K562 (cell line): ENCODE results near the gene PLXDC1. TPM values are rescaled to one million over a fixed set of nuclear protein-coding genes. Genes with fewer than 3 reads are reported as not detected.

Source experiments
- ATAC-seq: fragments of 200-7000 bp; cut with Tn5 transposase; 3 replicates; pipeline ENCODE4 v1.9.1; 2020; ENCODE audit warnings: moderate library complexity
- BruUV-seq: library from RNA; stranded (reverse); fragments of 400-500 nt; replicated peaks from 2 replicates; lab custom pipeline; 2021; lab: Mats Ljungman, UMichigan
- CTCF ChIA-PET: fragments of 300-600 bp; formaldehyde crosslinking; extraction: SDS; loops from one replicate; lab custom pipeline; 2021; ENCODE audit warnings: low intra/inter-chr PET ratio; lab: Yijun Ruan, JAX
- POLR2A ChIA-PET: fragments of 300-600, 350-650 bp; sonication (Branson Sonifier 250); formaldehyde crosslinking; extraction: SDS; loops from one replicate; lab custom pipeline; 2021; ENCODE audit warnings: antibody characterized with exemption, inconsistent platforms; lab: Yijun Ruan, JAX
- DNase-seq, 4 experiments: peaks; one replicate each; pipeline versions ENCODE4 v3.0.0 to v3.0.0-alpha.2; 2011 to 2018; ENCODE audit warnings: low spot score in 3 of 4, mixed read lengths in 3 of 4; ENCODE audit errors: extremely low read depth in 1 of 4
- FAIRE-seq: peaks from 2 replicates; lab custom pipeline; 2011; peaks lifted over from hg19 to GRCh38; lab: Jason Lieb, UNC
- H2AFZ ChIP-seq: 2 replicates; pipeline ENCODE4 v1.6.0; 2011; ENCODE audit warnings: low read depth, low read length, control low read depth, inconsistent platforms
- H3K27ac ChIP-seq: fragments of 200-600 bp; 3 replicates; pipeline ENCODE4 v1.8.0; 2011; ENCODE audit warnings: low read depth, mild to moderate bottlenecking, control low read depth, inconsistent platforms, low read length, moderate library complexity, mixed read lengths; ENCODE audit errors: extremely low read depth
- H3K27me3 ChIP-seq, 2 experiments: fragments of 300-600 bp in 1 of 2; 2 replicates in 1 of 2; 3 replicates in 1 of 2; pipeline versions ENCODE4 v1.6.0 to v1.8.0; 2011; ENCODE audit warnings: inconsistent platforms in 2 of 2, low read length in 2 of 2, mild to moderate bottlenecking in 1 of 2, mixed read lengths in 1 of 2, moderate library complexity in 1 of 2; ENCODE audit not compliant: control insufficient read depth in 2 of 2, insufficient read depth in 2 of 2
- H3K36me3 ChIP-seq: fragments of 300-600 bp; 3 replicates; pipeline ENCODE4 v1.8.0; 2011; ENCODE audit warnings: mild to moderate bottlenecking, low read length, inconsistent platforms; ENCODE audit not compliant: control insufficient read depth, insufficient read depth
- H3K4me1 ChIP-seq, 2 experiments: fragments of 200-600 bp in 1 of 2; replicated peaks in 1 of 2; 2 replicates in 1 of 2; 3 replicates in 1 of 2; pipeline versions ENCODE4 v1.5.1 to v1.8.0; 2011; ENCODE audit warnings: inconsistent platforms in 2 of 2, low read length in 2 of 2, mild to moderate bottlenecking in 1 of 2, mixed read lengths in 1 of 2, moderate library complexity in 1 of 2; ENCODE audit not compliant: control insufficient read depth in 2 of 2, insufficient read depth in 2 of 2
- H3K4me2 ChIP-seq: 2 replicates; pipeline ENCODE4 v1.6.1; 2011; ENCODE audit warnings: low read length, control low read depth, inconsistent platforms, mixed read lengths; ENCODE audit not compliant: insufficient read depth
- H3K4me3 ChIP-seq: fragments of 200-600 bp; sonication (generic), shearing (Covaris generic); 2 replicates; pipeline ENCODE4 v1.5.1; 2016; ENCODE audit warnings: control low read depth, inconsistent platforms
- H3K79me2 ChIP-seq: fragments of 200-600 bp; 3 replicates; pipeline ENCODE4 v1.8.0; 2011; ENCODE audit warnings: low read length, inconsistent platforms; ENCODE audit not compliant: control insufficient read depth, insufficient read depth
- H3K9ac ChIP-seq, 2 experiments: 2 replicates each; pipeline versions ENCODE4 v1.6.0 to v1.6.1; 2011; ENCODE audit warnings: low read depth in 2 of 2, low read length in 2 of 2, control low read depth in 1 of 2, inconsistent platforms in 1 of 2, mild to moderate bottlenecking in 1 of 2, mixed read lengths in 1 of 2; ENCODE audit not compliant: insufficient read depth in 1 of 2
- H3K9me1 ChIP-seq: one replicate; pipeline ENCODE4 v1.6.0; 2011; ENCODE audit warnings: inconsistent platforms, mild to moderate bottlenecking, low read length, moderate library complexity; ENCODE audit not compliant: control insufficient read depth, insufficient read depth
- H3K9me3 ChIP-seq: replicated peaks from 2 replicates; pipeline ENCODE4 v1.5.1; 2011; ENCODE audit warnings: low read depth, low read length, inconsistent platforms; ENCODE audit not compliant: control insufficient read depth, insufficient read depth
- H4K20me1 ChIP-seq: replicated peaks from 2 replicates; pipeline ENCODE4 v1.6.1; 2011; ENCODE audit warnings: low read length, inconsistent platforms, mixed read lengths; ENCODE audit not compliant: control insufficient read depth, insufficient read depth
- ELF1 ChIP-seq: fragments of 200-800 bp; sonication (Bioruptor generic); IDR thresholded peaks from 2 replicates; pipeline ENCODE4 v1.6.1; 2016; ENCODE audit warnings: missing genetic modification characterization, missing compliant biosample characterization
- L3MBTL2 ChIP-seq: fragments of 450-650 bp; IDR thresholded peaks from 2 replicates; pipeline ENCODE4 v1.6.1; 2016; ENCODE audit warnings: mild to moderate bottlenecking, moderate library complexity
- NFIX ChIP-seq: fragments of 250-450 bp; sonication (Bioruptor Pico); IDR thresholded peaks from 2 replicates; pipeline ENCODE4 v1.4.0; 2020; ENCODE audit warnings: low read depth, mild to moderate bottlenecking, moderate library complexity
- SRF ChIP-seq, 2 experiments: fragments of 250-450, 450-650 bp in 1 of 2; sonication (Bioruptor Pico) in 1 of 2; sonication (generic) in 1 of 2; formaldehyde crosslinking; IDR thresholded peaks; 2 replicates each; pipeline versions ENCODE4 v1.5.0 to v1.5.1; 2020 to 2022; ENCODE audit warnings: mild to moderate bottlenecking in 1 of 2, missing genetic modification reagents in 1 of 2
- ZNF174 ChIP-seq: fragments of 250-450 bp; sonication (Bioruptor Pico); IDR thresholded peaks from 2 replicates; pipeline ENCODE4 v1.4.0; 2020; ENCODE audit warnings: mild to moderate bottlenecking
- ZNF316 ChIP-seq: fragments of 450-650 bp; IDR thresholded peaks from 2 replicates; pipeline ENCODE4 v1.6.1; 2016
- WGBS: fragments of 100-300 bp; shearing (Covaris generic); methylation state at CpG from one replicate; pipeline ENCODE4 v1.1.6; 2016; ENCODE audit warnings: low coverage, mixed read lengths; ENCODE audit not compliant: insufficient coverage; ENCODE audit errors: missing lambda C conversion rate; 5-methylcytosine and 5-hydroxymethylcytosine counted together
- in situ Hi-C: fragments of 300-500 bp; cut with MboI; formaldehyde crosslinking; loops from 4 replicates; pipeline ENCODE4 v1.15.0; 2018; ENCODE audit warnings: inconsistent platforms, mixed read lengths
- intact Hi-C: fragments of 100-400 bp; cut with micrococcal nuclease; formaldehyde crosslinking; loops from 2 replicates; pipeline ENCODE4 v1.14.2; 2022
- polyA plus RNA-seq, 8 experiments: library from polyadenylated mRNA; depleted of rRNA in 4 of 8; stranded (reverse) in 5 of 8; unstranded in 3 of 8; fragments of >200 nt; fragmentation: Nextera tagmentation in 2 of 8; fragmentation: Illumina TruSeq in 1 of 8; extraction: Ambion mirVana in 2 of 8; extraction: Trizol in 1 of 8; gene quantifications; 2 replicates each; pipeline versions ENCODE4 v1.2.1 to v1.2.3, GENCODE V29; 2011 to 2014; ENCODE audit warnings: inconsistent platforms in 1 of 8, missing spikeins in 1 of 8
- total RNA-seq, 7 experiments: library from RNA; depleted of rRNA in 6 of 7; stranded (reverse); fragments of >200 nt in 6 of 7; fragmentation: Illumina TruSeq in 2 of 7; extraction: Trizol in 2 of 7; gene quantifications; 2 replicates each; pipeline versions ENCODE4 v1.2.1 to v1.2.3, GENCODE V29; 2011 to 2021; ENCODE audit warnings: low replicate concordance in 1 of 7
- TF ChIP-seq, protein P1 (sequence below): sonication (generic); formaldehyde crosslinking; IDR thresholded peaks from 2 replicates; pipeline ENCODE4 v1.8.1; 2023; ENCODE audit warnings: mild to moderate bottlenecking, missing genetic modification reagents
- TF ChIP-seq, protein P2 (sequence below): fragments of 250-450 bp; sonication (Bioruptor Pico); IDR thresholded peaks from 2 replicates; pipeline ENCODE4 v1.5.0; 2020; ENCODE audit warnings: mild to moderate bottlenecking, borderline replicate concordance
- TF ChIP-seq, protein P3 (sequence below): fragments of 250-450 bp; sonication (Bioruptor Pico); IDR thresholded peaks from 2 replicates; pipeline ENCODE4 v1.5.0; 2021; ENCODE audit warnings: mild to moderate bottlenecking, moderate library complexity
- TF ChIP-seq, protein P4 (sequence below): IDR thresholded peaks from 3 replicates; pipeline ENCODE4 v1.6.1; 2011; ENCODE audit warnings: borderline replicate concordance, mild to moderate bottlenecking, moderate library complexity; ENCODE audit not compliant: insufficient read length; ENCODE audit errors: extremely low read depth

PLXDC1 gene
- total and polyA plus RNA-seq, 9 of the 15 experiments (the other 6 are each of a cell fraction or from before 2014, with no cell fraction given) = not detected

DNA sequence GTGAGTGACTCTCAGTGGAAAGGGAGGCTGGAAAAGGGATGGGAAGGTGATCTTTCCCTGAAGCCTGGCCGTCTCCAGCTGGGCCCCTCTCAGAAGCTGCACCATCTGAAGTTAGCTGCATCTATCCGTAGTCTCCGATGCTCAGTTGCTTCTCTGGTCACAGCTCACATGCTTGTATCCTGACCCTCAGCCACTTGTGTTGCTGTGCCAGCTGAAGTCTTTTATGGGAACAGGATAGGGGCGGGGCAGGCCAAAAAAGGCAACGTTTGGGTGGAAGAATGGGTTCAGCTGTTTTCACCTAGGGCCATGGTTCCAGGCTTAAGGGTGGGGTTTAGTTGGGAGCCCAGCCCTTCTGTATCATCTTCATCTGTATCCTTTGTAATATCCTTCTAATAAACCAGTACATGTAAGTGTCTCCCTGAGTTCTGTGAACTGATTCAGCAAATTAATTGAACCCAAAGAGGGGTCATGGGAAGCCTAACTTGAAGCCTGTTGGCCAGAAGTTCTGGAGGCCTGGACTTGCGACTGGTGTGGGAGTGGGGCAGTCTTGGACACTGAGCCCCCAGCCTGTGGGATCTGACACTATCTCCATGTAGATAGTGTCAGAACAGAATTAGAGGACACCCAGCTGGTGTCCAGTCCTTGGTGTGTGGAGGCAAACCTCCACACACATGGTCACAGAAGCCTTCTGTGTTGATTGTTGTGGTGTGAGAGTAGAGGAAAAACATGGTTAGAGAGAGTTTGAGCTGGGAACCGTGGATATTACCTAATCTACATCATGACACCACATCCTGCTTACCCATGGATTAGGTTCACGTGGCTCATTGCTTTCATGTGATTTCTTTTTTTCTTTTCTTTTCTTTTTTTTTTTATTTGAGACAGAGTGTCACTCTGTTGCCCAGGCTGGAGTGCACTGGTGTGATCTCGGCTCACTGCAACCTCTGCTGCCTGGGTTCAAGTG is 135.0 kb downstream of the PLXDC1 start:
- FAIRE-seq (no peak), ATAC-seq (no peak), DNase-seq (no peak)
- Histone ChIP-seq H3K4me2 (no peak overlapping the region), H3K9me1 (peaks cover 2% of the 10 kb centered on the region), H4K20me1 (no peaks in the 10 kb centered on the region), H3K4me1 (peaks cover 23 to 50% of the 10 kb centered on the region in 2 experiments), H3K27ac (no peak overlapping the region), H3K79me2 (no peaks in the 10 kb centered on the region), H3K36me3 (no peaks in the 10 kb centered on the region), H2AFZ (peak overlapping the region; percentile 43; the same call in 1 of the 2 replicates), H3K9ac (no peak overlapping the region; a peak in 1 of 4 replicates), H3K9me3 (no peaks in the 10 kb centered on the region), H3K27me3 (no peaks in the 10 kb centered on the region), H3K4me3 (no peak overlapping the region)
- 51% methylated on average over 7 of the region's 9 CpGs for WGBS
- ChIA-PET POLR2A (interaction anchor here (0.5 to 1.1 kb wide), 3 partner anchors 12 to 334 kb away, joined by 3 to 4 read pairs (median 4); no protein-coding TSS in a partner anchor), CTCF (no interaction called here)
- no TSS peak for BruUV-seq
- intact Hi-C loops = no loop called here
- in situ Hi-C loops = no loop called here
- TF ChIP-seq, protein P1, sequence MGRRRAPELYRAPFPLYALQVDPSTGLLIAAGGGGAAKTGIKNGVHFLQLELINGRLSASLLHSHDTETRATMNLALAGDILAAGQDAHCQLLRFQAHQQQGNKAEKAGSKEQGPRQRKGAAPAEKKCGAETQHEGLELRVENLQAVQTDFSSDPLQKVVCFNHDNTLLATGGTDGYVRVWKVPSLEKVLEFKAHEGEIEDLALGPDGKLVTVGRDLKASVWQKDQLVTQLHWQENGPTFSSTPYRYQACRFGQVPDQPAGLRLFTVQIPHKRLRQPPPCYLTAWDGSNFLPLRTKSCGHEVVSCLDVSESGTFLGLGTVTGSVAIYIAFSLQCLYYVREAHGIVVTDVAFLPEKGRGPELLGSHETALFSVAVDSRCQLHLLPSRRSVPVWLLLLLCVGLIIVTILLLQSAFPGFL (CRISPR knock-in tag) = no peak
- no peak for TF ChIP-seq NFIX (CRISPR knock-in tag)
- TF ChIP-seq, protein P2, sequence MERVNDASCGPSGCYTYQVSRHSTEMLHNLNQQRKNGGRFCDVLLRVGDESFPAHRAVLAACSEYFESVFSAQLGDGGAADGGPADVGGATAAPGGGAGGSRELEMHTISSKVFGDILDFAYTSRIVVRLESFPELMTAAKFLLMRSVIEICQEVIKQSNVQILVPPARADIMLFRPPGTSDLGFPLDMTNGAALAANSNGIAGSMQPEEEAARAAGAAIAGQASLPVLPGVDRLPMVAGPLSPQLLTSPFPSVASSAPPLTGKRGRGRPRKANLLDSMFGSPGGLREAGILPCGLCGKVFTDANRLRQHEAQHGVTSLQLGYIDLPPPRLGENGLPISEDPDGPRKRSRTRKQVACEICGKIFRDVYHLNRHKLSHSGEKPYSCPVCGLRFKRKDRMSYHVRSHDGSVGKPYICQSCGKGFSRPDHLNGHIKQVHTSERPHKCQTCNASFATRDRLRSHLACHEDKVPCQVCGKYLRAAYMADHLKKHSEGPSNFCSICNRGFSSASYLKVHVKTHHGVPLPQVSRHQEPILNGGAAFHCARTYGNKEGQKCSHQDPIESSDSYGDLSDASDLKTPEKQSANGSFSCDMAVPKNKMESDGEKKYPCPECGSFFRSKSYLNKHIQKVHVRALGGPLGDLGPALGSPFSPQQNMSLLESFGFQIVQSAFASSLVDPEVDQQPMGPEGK (CRISPR knock-in tag) = no peak
- TF ChIP-seq L3MBTL2 = peak; percentile 33; the same call in 1 of the 2 replicates
- no peak for TF ChIP-seq ZNF174
- no peak for TF ChIP-seq ELF1
- peak; percentile 54; the same call in 1 of the 2 replicates for TF ChIP-seq ZNF316
- TF ChIP-seq, protein P3, sequence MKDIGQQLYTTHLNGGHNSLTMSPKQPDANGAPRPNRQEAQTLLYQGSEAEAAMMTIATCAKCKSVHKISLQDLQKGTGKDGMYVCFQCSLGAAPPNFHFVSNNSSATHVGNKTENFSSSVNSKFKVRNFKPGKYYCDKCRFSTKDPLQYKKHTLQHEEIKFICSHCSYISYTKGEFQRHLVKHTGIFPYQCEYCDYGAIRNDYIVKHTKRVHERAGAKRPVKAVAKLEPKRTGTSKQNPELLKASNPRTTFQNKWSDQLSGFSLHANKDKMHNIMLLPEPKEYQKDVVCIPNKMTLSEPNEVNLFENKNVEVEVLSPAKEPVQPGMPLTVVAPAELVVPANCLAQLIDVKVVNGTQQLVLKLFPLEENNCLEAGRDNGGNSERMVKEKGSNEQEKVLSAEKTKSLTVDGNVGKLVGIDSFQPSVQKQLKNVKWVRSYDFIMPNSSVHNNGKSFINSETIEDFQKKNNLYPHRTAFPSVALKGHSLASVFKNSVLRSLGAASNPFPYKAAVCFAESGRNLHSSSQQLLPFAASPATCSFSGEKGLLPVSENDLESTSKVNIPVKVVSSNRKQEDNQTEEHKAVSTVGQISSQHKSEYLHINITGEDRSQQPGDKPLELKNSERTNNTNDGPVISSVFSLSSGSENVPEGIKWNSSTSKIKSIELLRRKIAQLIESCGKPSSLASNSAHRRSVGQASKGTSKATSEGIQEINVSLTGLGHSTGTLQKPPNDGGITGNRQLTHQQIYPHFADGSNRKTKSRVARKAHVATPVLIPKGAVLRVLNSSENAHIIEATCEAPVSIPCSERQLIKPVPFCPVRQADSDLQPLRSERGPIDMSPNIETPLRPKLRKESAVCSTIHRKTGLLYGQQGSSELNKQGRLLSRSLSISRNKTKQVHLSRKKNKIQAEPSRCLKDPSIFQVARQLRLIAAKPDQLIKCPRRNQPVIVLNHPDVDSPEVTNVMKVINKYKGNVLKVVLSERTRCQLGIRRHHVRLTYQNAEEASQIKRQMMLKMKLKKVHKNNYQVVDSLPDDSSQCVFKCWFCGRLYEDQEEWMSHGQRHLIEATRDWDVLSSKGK (CRISPR knock-in tag) = no peak
- TF ChIP-seq, protein P4, sequence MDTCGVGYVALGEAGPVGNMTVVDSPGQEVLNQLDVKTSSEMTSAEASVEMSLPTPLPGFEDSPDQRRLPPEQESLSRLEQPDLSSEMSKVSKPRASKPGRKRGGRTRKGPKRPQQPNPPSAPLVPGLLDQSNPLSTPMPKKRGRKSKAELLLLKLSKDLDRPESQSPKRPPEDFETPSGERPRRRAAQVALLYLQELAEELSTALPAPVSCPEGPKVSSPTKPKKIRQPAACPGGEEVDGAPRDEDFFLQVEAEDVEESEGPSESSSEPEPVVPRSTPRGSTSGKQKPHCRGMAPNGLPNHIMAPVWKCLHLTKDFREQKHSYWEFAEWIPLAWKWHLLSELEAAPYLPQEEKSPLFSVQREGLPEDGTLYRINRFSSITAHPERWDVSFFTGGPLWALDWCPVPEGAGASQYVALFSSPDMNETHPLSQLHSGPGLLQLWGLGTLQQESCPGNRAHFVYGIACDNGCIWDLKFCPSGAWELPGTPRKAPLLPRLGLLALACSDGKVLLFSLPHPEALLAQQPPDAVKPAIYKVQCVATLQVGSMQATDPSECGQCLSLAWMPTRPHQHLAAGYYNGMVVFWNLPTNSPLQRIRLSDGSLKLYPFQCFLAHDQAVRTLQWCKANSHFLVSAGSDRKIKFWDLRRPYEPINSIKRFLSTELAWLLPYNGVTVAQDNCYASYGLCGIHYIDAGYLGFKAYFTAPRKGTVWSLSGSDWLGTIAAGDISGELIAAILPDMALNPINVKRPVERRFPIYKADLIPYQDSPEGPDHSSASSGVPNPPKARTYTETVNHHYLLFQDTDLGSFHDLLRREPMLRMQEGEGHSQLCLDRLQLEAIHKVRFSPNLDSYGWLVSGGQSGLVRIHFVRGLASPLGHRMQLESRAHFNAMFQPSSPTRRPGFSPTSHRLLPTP = no peak
- 0 out of 4 replicates have a peak, but pooled peaks of 1 of the 2 experiments have one; percentile 27 for TF ChIP-seq SRF (CRISPR knock-in tag; IDR thresholded peaks at IDR 0.05)
